ENCODE results near the gene PGRMC1. TPM values are rescaled to one million over a fixed set of nuclear protein-coding genes. Genes with fewer than 3 reads are reported as not detected.

Gene PGRMC1
- total RNA-seq, 1 donor from 2014 or later: 16.1 TPM

DNA sequence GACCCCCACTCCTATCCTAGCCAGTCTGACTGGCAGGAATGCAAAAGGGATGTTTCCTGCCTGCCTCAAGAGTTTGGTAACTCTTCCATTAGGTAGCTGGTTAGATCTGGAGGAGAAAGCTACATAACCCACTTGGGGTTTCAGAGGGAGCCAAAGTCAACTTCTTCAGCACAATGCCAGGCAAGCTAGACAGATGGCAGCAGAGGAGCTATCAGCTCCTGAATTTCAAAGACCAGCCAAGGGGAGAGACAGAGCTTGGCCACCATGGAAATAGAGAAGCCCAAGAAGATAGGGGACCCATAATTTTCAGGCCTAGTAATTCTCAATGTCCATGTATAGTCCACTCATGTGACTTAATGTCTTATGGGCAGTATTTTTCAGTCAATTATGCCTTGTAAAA lies 56.4 kb downstream of the PGRMC1 start:
- TF ChIP-seq, protein P1, sequence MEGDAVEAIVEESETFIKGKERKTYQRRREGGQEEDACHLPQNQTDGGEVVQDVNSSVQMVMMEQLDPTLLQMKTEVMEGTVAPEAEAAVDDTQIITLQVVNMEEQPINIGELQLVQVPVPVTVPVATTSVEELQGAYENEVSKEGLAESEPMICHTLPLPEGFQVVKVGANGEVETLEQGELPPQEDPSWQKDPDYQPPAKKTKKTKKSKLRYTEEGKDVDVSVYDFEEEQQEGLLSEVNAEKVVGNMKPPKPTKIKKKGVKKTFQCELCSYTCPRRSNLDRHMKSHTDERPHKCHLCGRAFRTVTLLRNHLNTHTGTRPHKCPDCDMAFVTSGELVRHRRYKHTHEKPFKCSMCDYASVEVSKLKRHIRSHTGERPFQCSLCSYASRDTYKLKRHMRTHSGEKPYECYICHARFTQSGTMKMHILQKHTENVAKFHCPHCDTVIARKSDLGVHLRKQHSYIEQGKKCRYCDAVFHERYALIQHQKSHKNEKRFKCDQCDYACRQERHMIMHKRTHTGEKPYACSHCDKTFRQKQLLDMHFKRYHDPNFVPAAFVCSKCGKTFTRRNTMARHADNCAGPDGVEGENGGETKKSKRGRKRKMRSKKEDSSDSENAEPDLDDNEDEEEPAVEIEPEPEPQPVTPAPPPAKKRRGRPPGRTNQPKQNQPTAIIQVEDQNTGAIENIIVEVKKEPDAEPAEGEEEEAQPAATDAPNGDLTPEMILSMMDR (IDR thresholded peaks at IDR 0.05; ENCODE audit: borderline replicate concordance): no peak
- Histone ChIP-seq H3K27me3 (ENCODE audit: low read depth) (no peaks in the 10 kb centered on the region), H3K27ac (replicated peaks) (no peak overlapping the region), H3K4me3 (no peak overlapping the region), H3K9me3 (replicated peaks) (no peaks in the 10 kb centered on the region), H3K4me1 (no peaks in the 10 kb centered on the region), H3K36me3 (no peaks in the 10 kb centered on the region)
- no peak for DNase-seq
- intact Hi-C loops (cut with micrococcal nuclease): no loop called here

Other genes with a start within 250 kb of the PGRMC1 start
- gene CT47C1, start 163.3 kb upstream of the PGRMC1 start, total RNA-seq: not detected
- gene KIAA1210, start 108.5 kb upstream of the PGRMC1 start, total RNA-seq: not detected
- gene SLC25A43, start 163.1 kb downstream of the PGRMC1 start, total RNA-seq: 1.4 TPM
- 191 TPM for gene SLC25A5, start 232.2 kb downstream of the PGRMC1 start, total RNA-seq